HG02852 (cell line): ENCODE data around the gene MCU.
"Not testable (repeated sequence)": the region's sequence is repeated elsewhere in the genome, so short reads cannot be mapped to it uniquely, and the experiment has no call there.

ENCODE experiments used
- ATAC-seq: cut with Tn5 transposase; IDR thresholded peaks from one replicate; pipeline ENCODE4 v1.9.1; 2021; ENCODE audit warnings: mild to moderate bottlenecking, moderate library complexity; ENCODE audit not compliant: unreplicated experiment

MCU gene

GRCh38 chr10:72691863-72692743 lies at the start of gene MCU:
TSS of gene MCU (plus strand) at chr10:72692143. CDS start at chr10:72692152, 9 bp downstream.
- peak; percentile 91 for ATAC-seq

- ATAC-seq = no peak
Observed at GRCh38 chr10:72642318-72642717, 49.6 kb upstream of the MCU start.

- ATAC-seq = no peak
Observed at GRCh38 chr10:72645263-72645858, 46.6 kb upstream of the MCU start.

GRCh38 chr10:72646971-72647370 lies 45.0 kb upstream of the MCU start:
- not testable (repeated sequence) for ATAC-seq

- ATAC-seq = no peak
Observed at GRCh38 chr10:72648301-72648700, 43.6 kb upstream of the MCU start.

GRCh38 chr10:72649291-72649690 lies 42.7 kb upstream of the MCU start:
- ATAC-seq = no peak

GRCh38 chr10:72653383-72654096 lies 38.4 kb upstream of the MCU start:
- no peak for ATAC-seq

- no peak for ATAC-seq
Observed at GRCh38 chr10:72654720-72655119, 37.2 kb upstream of the MCU start.

GRCh38 chr10:72658696-72659400 lies 33.1 kb upstream of the MCU start:
- ATAC-seq = no peak

GRCh38 chr10:72659694-72660093 lies 32.2 kb upstream of the MCU start:
- ATAC-seq = no peak

- no peak for ATAC-seq
Observed at GRCh38 chr10:72660220-72660619, 31.7 kb upstream of the MCU start.

GRCh38 chr10:72661431-72661830 lies 30.5 kb upstream of the MCU start:
- no peak for ATAC-seq

GRCh38 chr10:72663971-72664370 lies 28.0 kb upstream of the MCU start:
- no peak for ATAC-seq

- ATAC-seq = no peak
Observed at GRCh38 chr10:72665925-72666324, 26.0 kb upstream of the MCU start.

GRCh38 chr10:72667207-72667864 lies 24.6 kb upstream of the MCU start:
- no peak for ATAC-seq

GRCh38 chr10:72673280-72673679 lies 18.7 kb upstream of the MCU start:
- no peak for ATAC-seq

GRCh38 chr10:72674174-72674573 lies 17.8 kb upstream of the MCU start:
- not testable (repeated sequence) for ATAC-seq

- ATAC-seq = no peak
Observed at GRCh38 chr10:72679838-72680241, 12.1 kb upstream of the MCU start.

- no peak for ATAC-seq
Observed at GRCh38 chr10:72682638-72683037, 9.3 kb upstream of the MCU start.

GRCh38 chr10:72685264-72685921 lies 6.5 kb upstream of the MCU start:
- ATAC-seq = no peak
